OCI-M2 (cell line): ENCODE results near the gene ZNF552.

Experiments
- DNase-seq: peaks from one replicate; lab custom pipeline; 2025; ENCODE audit not compliant: unreplicated experiment; lab: John Stamatoyannopoulos, UW

The ZNF552 gene

GRCh38 chr19:57779220-57779845 is 35.4 kb downstream of the ZNF552 start:
- no peak for DNase-seq

- no peak for DNase-seq
Measured at GRCh38 chr19:57778336-57778735, 36.4 kb downstream of the ZNF552 start.

- no peak for DNase-seq
Measured at GRCh38 chr19:57776764-57777296, 37.9 kb downstream of the ZNF552 start.

- no peak for DNase-seq
Measured at GRCh38 chr19:57773488-57773887, 41.2 kb downstream of the ZNF552 start.

- no peak for DNase-seq
Measured at GRCh38 chr19:57771417-57771816, 43.3 kb downstream of the ZNF552 start.

- peak; percentile 82 for DNase-seq
Measured at GRCh38 chr19:57769345-57770131, 45.2 kb downstream of the ZNF552 start, which contains the start of gene ZNF586. ZNF586 (plus strand) TSS chr19:57769676; CDS start chr19:57769843, 167 bp downstream.

- DNase-seq = no peak
Measured at GRCh38 chr19:57759096-57759495, 55.6 kb downstream of the ZNF552 start.

- no peak for DNase-seq
Measured at GRCh38 chr19:57757941-57758340, 56.8 kb downstream of the ZNF552 start.
